Measurements from ENCODE around the gene APBA2.

DNA sequence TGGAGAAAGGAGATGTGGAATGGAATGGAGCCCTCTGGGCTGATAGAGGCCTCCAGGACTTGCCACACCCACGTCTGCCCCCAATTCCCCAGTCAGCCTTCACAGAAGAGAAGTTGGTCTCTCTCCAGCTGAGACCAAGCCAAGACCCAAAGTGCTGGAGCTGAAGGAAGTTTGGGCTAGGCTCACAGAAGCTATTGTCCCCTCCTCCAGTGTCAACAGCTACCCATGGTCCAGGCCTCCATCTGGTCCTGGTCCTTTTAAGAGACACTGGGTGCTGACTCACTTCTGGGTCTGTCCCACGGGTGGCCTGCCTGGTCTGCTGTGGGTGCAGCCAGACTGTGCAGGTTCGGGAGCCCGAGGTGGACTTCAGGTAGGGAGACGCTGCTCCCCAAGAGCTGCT lies 179.8 kb downstream of the APBA2 start:
- TF ChIP-seq, protein P1, sequence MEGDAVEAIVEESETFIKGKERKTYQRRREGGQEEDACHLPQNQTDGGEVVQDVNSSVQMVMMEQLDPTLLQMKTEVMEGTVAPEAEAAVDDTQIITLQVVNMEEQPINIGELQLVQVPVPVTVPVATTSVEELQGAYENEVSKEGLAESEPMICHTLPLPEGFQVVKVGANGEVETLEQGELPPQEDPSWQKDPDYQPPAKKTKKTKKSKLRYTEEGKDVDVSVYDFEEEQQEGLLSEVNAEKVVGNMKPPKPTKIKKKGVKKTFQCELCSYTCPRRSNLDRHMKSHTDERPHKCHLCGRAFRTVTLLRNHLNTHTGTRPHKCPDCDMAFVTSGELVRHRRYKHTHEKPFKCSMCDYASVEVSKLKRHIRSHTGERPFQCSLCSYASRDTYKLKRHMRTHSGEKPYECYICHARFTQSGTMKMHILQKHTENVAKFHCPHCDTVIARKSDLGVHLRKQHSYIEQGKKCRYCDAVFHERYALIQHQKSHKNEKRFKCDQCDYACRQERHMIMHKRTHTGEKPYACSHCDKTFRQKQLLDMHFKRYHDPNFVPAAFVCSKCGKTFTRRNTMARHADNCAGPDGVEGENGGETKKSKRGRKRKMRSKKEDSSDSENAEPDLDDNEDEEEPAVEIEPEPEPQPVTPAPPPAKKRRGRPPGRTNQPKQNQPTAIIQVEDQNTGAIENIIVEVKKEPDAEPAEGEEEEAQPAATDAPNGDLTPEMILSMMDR (conservative IDR thresholded peaks at IDR 0.05; ENCODE audit: low read depth, low read length): no peak
- TF ChIP-seq EZH2 (IDR thresholded peaks at IDR 0.05; ENCODE audit: borderline replicate concordance, low read depth, low read length, poor library complexity, severe bottlenecking): no peak
